Hypothalamus (tissue), 51 donors: Measurements from ENCODE around the gene EPB41.
"Not testable (repeated sequence)": the region's sequence is repeated elsewhere in the genome, so short reads cannot be mapped to it uniquely, and the experiment has no call there.

Experiments used
- DNase-seq, 51 donors: peaks; one replicate each; lab custom pipeline; 2025; lab: John Stamatoyannopoulos, UW

EPB41 gene

DNA sequence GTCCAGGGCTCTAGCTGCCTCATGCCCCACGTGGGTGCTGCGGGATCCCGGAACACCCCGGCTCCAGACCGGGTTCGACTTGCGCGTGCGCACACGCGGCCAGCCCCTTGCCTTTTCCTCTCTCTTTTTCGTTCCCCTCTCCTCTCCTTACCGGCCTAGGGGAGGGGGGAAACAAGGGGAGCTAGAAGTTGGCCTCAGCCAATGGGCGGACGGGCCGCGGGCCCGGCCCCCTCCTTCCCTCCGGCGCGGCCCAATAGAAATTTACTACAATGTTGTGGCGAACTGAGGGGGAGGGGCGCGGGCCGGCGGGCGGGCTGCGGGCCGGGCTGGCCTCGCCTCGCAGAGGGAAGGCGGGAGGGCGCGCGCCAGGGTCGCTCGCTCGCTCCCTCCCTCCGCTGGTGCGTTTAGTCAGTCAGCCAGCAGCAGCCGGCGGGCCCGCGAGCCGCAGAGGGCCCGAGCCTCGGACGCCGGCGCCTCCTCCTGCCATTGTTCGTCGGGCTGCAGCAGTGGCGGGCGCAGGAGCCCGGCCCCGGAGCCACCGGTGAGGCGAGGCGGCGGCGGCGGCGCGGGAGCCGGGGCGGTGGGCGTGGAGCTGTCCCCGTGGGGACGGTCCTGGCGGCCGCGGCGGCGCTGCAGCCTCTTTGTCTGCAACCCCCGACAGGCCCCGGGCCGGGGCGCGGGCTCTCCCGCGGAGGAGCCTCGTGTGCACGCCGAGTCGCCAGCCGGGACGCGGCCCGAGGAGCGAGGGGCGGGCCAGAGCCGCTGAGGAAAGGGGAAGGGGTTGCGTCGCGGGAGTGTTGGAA, at the start of gene EPB41:
Gene EPB41, plus strand, starts transcription at position 342 of the 803 bp plus-strand sequence. CDS start 72,869 bp downstream, outside the sequence.
- peak; percentile 24 to 90 (median 79) for DNase-seq

DNA sequence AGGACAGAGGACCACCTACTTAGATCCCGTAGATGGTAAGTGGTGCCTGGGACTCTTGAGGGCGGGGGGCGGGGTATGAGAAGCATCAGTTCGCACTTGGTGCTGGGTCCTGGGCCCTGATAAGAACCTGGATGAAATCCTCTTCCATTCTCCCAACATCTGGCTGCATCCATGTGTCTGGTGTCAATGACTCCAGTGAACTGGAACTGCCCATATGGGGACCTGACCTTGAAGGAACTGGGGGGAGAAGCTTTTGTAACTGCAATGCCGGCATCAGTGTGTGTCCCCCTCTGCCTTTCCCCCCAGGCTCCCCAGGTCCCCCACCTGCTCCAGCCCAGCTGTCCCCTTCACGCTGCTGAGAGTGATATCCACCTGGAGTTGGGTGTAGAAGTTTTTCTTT, 49.7 kb upstream of the EPB41 start:
- DNase-seq = no peak

DNA sequence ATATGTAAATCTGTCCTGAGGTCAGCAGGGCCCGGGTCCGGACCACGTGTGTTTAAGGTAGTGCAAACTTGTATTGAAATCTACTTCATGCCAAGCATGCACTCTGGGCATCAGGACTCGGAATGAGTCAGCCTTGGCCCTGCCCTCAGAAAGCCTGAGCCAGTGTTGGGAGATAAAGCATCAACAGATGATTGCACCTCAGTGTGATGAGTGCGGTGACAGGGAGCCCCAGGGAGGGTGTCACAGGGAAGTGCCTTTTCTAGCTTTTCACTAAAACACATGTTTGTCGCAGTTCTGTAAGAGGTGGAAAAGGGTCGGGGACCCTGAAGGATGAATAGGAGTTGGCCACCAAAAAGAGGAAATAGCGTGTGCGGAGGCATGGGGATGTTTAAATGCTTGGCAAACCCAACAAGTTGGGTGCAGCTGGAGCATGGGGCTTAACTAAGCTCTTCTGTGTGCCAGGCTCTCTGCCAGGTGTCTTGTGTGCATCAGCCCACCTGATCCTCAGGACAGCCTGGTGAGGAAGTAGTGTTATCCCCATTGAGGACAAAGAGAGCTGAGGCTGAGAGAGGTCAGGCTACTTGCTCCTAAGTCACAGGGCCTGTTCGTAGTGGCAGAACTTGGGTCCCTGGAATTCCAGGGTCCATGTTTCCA, 48.2 kb upstream of the EPB41 start:
- DNase-seq = no peak

DNA sequence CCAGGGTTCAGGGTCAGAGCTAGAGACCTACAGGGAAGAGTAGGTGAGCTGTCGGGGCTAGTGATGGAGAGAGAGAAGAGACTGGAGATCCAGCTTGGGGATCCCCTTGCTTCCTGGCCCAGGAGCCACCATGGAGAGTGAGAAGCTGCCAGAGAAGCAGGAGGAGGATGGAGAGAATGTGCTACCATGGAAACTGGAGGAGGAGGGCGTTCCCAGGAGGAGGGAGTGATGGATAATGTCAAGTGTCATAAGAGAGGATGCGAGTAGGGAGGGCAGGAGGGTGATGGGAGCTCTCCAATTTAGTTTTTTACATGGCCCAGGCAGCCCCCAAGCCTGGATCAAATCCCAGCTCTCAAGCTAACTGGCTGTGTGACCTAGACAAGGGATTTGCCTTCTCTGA, 46.5 kb upstream of the EPB41 start:
- DNase-seq = no peak

DNA sequence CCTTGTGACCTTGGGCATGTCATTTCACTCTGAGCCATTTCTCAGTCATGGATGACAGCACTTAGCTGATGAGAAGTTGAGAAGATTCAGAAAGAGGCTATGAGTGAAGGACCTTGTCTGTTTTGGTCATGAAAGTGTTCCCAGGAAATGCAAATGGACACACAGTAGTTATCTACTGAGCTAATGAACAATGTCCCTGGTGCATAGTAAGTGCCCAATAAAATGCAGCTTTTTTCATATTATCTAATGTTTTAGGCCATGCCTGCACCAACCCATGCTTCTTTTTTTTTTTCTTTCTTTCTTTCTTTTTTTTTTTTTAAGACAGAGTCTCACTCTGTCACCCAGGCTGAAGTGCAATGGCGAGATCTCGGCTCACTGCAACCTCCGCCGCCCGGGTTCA, 44.4 kb upstream of the EPB41 start:
- DNase-seq = no peak

DNA sequence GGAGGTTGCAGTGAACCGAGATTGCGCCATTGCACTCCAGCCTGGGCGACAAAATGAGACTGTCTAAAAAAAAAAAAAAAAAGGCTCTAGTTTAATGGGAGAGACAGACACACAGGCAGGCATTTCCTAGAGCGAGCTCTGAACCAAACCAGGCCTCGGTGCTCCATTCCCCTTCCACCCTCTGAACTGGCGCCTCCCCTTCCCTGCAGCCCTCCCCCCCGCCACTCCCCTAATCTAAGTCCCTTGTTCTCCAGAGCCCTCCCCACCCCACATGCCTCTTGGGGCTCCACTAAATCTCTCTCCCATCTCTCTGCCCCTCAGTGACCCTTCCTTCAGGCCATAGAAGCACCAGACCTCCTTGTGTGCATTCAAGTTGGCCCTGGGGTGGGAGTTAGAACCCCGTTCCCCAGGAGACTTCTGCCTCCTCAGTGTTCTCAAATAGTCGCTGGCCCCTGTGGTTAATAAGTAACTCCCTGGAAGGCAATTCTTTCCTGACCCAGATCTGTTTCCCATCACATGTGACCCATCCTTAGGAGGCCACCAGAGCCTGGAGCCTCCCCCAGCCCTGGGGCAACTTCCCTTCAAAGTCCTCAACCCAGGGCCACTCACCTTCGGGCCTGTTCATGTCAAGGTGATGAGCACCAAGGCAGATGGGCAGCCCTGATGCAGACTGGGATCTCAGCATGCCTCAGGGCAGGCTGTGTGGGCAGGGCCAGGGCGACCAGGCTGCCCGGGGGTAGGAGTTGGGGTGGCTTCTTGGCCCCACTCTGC, 42.6 kb upstream of the EPB41 start:
- no peak for DNase-seq

DNA sequence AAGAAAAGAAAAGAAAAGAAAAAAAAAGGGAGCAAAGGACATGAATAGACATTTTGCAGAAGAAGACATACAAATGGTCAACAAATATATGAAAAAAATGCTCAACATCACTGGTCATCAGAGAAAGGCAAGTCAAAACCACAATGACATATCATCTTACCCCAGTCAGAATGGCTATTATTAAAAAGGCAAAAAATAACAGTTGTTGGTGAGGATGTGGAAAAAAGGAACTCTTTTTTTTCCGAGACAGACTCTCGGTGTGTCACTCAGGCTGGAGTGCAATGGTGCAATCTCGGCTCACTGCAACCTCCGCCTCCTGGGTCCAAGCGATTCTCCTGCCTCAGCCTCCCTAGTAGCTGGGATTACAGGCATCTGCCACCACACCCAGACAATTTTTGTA, 39.2 kb upstream of the EPB41 start:
- not testable (repeated sequence) for DNase-seq

DNA sequence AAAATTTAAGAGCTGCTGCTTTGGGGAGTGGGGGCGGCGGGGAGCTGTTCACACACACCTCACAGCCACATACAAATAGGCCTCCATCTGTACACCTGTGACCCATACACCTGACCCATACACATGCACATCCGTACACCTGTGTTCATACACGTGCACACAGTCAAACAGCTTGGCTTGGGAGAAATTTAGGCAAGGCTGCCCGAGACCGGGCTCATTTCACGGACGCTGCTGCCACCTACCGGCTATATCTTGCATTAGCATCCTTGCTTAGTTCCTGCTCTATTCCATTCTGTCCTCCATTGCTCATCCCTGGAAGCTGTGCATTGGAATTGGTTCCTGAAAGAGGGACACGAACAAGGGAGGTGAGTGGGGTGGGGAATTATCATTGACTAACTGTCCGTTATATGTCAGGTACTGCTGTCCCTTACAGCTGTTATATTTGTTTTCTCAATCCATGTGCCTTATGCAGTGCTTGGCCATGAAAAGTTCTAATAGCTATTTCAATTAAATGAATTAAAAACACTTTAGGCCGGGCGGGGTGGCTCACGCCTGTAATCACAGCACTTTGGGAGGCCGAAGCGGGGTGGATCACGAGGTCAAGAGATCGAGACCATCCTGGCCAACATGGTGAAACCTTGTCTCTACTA, 37.1 kb upstream of the EPB41 start:
- peak in 46 of 51 donors; percentile 5 to 81 (median 46) for DNase-seq

DNA sequence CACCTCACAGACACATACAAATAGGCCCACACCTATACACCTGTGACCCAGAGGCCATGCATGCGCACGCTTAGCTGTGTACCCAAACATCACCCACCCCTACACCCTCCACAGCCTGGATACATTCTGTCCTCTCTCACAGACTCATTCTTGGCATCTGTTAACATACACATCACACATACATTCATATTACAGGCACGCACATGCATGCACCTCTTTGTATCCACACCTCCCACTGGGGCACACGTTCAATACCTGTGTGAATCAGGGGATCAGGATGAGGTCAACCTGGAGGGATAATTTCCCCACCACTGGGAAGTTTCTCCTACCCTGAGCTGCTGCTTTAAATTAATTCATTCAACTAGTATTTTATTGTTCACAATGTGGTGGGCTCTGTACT, 35.6 kb upstream of the EPB41 start:
- no peak for DNase-seq

DNA sequence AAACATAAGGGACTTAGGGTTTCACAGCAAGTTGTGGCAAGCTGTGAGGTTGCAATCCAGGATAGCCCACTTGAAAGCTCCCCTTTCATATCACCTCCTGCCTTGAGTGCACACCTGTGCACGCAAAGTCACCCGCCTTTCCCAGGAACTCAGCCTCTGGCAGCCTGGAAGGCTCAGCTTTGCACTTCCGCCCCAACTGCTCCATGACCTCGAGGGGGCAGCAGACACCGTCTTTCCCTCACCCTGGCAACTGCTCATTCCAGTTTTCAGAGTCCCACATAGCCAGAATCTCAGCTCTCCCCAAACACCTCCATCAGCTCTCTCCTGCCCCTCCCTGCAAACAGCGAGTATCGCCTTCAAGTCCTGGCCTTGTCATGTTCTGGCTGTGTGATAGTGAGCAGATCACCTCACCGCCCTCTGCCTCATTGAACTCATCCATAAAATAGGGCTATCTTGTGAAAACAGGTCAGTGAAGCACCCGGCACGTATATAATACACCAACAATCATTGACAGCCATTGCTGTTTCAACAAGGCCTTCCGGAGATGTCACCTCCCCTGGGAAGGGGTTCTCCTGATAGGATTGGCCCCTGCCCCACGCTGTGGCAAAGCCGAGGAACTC, 32.2 kb upstream of the EPB41 start:
- peak; percentile 11 to 88 (median 61) for DNase-seq

DNA sequence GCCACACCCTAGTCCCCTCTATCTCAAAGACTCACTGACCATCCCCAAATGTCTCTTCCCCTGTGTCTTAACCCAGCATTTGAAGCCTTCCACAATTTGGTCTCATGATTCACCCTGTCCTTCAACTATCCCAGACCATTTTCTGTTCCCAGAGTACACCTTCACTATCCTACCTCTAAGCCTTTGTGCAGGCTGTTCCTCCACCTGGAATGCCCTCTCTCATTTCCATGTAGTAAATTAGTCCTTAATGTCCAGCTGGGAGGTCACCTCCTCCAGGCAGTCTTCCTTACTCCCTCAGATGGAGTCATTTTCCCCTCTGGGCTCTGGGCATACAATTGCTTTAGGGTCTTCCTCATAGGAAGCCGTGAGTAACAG, 31.1 kb upstream of the EPB41 start:
- no peak for DNase-seq

DNA sequence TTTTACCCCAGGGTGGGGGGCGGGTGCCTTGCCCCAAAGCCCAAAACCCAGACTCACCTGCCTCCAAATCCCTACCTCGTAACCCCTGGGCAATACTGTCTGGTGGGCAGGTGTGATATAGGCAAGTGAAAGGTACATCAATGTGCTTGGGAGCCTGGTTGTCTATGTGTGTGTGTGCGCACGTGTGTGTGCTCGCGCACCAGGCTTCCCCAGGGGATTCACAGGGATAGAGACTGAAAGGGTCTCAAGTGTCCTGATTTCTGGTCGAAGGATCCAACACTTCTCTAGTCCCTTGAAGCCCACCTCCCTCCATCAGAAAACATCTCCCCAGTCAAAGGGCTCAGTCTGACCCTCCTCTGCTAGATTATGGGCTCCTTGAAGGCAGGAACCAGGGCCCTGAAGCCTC, 28.9 kb upstream of the EPB41 start:
- DNase-seq = no peak

DNA sequence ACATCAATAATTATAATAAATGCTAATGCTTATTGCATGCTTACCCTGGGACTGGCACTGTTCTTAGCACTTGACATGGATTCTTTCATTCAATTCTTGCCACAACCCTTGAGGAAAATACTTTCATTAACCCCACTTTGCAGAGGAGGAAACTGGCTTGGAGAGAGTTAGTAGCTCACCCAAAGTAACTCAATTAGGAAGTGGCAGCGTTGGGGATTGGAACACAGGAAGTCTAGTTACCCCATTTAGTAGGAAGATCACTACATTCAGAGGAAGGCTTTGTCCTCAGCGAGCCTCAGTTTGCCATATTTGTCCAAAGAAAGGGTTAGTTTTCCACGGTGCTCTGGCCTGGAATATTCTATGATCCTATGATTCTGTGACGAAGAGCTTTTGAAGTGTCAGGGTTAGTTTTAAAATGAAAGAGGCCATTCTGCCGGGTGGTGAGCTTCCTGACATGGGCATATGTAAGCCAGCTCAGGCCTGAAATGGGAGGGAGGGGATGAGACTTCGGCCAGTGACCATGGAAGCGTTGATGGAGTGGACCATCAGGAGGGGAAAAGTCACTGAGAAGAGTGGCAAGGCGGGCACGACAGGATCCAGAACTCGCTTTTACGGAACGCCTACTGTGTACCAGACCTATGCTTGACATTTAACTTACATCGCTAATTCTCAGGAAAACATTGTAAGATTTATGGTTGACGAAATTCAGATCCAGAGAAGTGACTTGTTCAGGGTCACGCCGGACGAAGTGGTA, 28.2 kb upstream of the EPB41 start:
- DNase-seq = peak in 1 of 51 donors; percentile 22

DNA sequence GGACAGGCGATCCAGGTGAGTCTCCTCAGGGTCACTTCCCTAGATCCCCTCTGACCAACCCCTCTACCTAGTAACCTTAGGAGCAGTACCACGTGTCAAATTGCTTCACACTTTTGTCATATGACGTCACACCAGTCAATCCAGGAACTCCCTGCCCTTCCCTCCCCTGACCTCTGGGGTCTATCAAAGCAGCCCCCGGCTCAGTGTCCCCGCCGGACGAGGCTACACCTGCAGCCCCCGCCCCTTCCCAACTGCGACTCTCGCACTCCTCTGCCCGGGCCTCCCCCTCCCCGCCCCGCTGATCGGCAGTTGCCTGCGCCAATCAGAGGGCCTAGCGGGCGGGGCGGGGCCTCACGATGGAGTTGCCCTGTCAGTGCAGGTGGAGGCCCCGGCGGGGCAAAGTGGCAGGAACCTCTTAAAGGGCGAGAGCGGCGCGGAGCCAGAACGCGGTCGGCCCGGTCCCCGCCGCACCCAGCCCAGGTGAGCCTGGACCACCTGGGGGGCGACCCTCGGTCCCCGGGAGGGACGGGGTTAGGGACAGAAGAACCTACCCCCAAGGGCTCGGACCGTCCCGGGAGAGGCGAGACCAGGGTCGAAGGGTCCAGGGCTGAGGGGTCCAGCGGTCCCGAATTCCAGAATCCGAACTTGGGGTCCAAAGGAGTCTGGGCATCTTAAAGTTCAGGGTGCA, 27.5 kb upstream of the EPB41 start:
- DNase-seq = peak in 46 of 51 donors; percentile 2 to 75 (median 38)

DNA sequence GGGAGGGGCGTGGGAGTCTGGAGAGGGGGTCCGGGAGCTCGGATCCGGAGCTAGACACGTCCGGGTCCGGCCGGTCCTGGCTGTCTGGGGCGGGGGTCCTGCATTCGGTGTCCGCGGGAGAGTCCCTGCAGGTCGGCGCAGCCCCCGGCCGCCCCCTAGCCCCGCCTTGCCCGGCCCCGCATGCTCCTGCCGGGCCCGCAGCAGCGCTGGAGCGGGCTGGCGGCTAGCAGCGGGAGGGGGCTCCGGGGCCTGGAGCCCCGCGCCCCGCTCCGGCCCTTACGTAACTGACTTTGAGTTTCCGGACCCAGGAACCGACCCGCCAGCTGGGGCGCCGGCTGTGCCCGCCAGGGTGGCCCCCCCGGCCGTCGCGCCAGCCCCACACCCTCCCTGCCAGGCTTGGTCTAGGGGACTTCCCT, 26.9 kb upstream of the EPB41 start:
- DNase-seq = peak in 17 of 51 donors; percentile 2 to 37 (median 9)

DNA sequence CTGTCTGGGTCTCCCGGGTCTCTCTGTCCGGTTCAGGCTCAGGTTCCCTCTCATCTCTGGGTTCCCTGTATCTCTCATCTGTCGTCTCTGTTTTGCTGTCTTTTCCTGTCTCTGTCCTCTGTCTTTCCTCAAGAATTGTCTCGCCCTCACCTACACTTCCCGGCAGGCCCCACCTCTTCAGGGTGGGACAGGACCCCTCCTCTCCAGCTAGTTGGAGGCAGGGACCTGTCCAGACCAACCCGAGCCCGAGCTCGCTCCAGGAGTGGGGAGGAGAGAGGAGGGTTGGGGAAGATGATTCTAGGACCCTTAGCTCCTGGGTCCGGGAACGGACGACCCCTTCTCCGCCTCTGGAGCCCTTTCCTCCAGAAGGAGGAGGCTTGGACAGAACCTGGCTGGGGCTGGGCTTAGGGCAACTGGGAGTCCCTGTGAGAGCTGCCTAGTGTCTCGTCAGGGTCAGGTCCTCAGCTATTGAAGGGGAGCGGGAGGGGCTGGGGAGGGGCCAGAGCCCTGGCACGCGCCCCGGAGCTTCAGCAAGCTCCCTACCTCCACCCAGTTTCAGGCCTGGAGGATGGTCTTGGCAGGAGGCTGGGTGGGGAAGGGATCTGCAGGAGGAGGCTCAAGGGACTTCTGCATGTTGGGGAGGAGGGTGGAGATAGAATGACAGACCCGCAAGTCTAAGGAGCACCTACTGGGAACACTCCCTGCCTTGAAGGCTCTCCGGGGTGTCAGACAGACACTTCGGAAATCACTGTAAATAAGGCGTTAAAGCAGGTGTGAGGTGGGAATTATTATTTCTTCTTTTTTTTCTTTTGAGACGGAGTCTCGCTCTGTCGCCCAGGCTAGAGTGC, 26.3 kb upstream of the EPB41 start:
- peak in 3 of 51 donors; percentile 2 to 13 (median 9) for DNase-seq

DNA sequence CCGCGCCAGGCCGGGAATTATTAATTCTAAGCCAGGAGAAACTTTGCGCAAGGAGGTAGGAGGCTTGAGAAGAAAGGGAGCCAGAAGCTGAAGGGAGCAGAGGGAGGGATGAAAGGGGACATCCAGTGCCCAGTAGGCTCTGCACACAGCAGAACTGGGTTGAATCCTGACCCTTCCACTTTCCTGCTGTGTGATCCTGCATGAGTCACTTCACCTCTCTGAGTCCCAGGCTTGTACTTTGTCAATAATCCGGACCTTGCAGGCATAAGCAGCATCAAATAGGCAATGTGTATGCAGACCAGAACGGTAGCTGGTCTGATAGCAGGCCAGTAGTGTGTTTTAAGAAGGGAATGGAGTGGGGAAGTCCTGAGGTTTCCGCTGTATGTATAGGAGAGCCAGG, 25.5 kb upstream of the EPB41 start:
- no peak for DNase-seq

DNA sequence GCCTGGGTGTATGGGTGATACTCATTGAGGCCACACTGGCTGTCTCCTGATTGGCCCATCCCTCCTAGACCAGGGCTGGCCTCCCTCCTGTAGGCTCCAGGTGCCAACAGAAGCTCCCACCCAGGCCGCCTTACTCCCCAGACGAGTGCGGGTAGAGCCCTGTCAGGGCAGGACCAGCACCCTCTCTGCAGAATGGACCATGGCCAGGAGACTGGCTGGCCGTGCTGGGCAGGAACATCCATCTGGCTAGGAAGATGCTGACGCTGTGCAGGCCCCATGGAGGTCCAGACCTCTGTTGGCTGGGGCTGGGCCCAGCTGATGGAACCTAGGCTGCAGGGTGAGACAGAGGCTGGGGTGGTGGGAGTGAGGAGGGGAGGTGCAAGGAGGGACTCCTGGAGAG, 25.0 kb upstream of the EPB41 start:
- DNase-seq = no peak
